ENCODE results near the gene ZNF655.
"Not testable (repeated sequence)": the region's sequence is repeated elsewhere in the genome, so short reads cannot be mapped to it uniquely, and the experiment has no call there.

ZNF655 gene

GRCh38 chr7:99560834-99561736 is 2.6 kb downstream of the ZNF655 start:
- no peak for DNase-seq

- no peak for DNase-seq
Observed at GRCh38 chr7:99561737-99562051, 3.3 kb downstream of the ZNF655 start.

GRCh38 chr7:99562114-99562784 is 3.8 kb downstream of the ZNF655 start:
- DNase-seq, result no peak

- no peak for DNase-seq
Observed at GRCh38 chr7:99562832-99563231, 4.4 kb downstream of the ZNF655 start.

DNA sequence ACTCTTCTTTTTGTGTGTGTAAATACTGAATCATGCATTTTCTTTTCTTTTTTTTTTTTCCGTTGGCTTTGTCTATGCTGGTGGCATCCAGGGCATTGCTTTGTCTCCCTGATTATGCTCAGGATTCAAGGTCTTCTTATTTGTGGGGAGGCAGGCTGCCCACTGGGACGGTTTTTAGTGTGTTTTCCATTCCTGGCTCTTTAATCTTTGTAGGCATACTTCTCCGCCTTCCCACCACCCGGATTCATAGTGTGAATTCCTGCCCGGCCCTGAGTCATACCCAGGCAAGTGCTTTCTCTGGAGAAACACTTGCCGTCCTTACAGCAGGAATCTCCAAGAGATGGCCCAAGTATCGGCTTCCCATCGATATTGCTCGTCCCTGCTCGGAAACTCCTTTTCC is 5.2 kb downstream of the ZNF655 start:
- DNase-seq, result no peak

GRCh38 chr7:99568770-99569169 is 10.3 kb downstream of the ZNF655 start:
- not testable (repeated sequence) for DNase-seq

DNA sequence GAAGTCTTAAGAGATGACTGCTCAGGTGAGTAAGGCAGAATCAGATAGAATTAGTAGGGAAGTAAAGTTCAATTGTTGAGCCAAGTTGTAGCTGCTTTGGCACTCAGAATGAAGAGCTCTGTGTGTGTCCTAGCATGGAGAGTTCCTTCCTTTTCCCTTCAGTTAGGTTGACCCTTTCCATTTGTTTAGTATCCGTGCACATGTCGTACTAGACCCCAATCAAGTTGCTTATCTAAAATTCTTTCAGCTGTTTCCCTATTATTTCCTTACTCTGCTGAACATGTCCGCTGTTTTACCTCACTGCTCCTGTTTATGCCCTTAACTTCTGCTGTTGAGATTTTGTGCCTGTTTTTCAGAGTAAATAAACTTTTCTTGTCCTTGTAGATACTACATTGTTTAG is 13.3 kb downstream of the ZNF655 start:
- no peak for DNase-seq

DNA sequence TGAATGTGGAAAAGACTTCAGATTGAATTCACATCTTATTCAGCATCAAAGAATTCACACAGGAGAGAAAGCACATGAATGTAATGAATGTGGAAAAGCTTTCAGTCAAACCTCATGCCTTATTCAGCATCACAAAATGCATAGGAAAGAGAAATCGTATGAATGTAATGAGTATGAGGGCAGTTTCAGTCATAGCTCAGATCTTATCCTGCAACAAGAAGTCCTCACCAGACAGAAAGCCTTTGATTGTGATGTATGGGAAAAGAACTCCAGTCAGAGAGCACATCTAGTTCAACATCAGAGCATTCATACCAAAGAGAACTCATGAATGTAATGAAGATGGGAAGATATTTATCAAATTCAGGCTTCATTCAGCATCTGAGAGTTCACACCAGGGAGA is 14.8 kb downstream of the ZNF655 start:
- DNase-seq, result no peak

- DNase-seq, result no peak
Observed at GRCh38 chr7:99576251-99576650, 17.8 kb downstream of the ZNF655 start.

GRCh38 chr7:99579281-99579955 is 21.0 kb downstream of the ZNF655 start:
- DNase-seq, result no peak

DNA sequence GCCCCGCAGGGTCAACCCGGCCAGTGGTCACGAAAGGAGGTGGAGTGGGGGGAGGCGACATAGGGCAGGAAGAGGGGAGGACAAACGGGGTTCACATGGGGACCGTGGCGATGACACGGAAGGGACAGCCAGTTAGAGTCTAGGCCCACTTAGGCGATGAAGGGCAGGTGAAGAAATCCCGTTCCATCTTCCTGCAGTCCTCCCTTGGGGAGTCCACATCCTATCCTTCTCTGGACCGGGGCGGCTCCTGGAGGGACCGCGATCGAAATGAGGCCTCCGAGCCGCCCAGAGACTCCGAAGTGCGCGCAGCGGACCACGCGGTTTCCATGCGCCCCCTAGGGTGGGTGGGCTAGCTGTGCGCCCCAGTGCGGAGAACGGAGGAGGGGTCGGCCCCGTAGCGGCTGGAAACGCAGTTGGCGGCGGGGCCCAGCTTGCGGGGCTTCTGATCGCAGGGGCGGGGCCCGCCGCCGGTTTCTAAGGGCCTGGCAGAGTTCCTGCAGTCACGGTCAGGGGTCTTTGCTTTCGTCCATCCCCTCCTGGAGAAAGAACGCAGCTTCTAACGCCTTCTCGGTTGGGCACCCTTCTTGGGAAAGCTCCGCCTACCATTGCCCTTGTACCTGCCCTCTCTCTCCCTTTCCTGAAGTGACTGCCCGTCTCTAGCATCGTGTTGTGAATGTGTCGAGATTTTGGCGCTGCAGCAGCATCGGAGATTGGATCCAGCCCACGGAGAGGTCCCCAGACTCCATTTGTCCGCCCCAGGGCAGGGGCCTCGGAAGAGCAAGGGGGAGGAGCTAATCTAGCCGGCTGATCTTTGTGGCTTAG is 21.7 kb downstream of the ZNF655 start:
- no peak for DNase-seq

GRCh38 chr7:99580778-99581332 is 22.4 kb downstream of the ZNF655 start:
- DNase-seq, result not testable (repeated sequence)

- DNase-seq, result no peak
Observed at GRCh38 chr7:99588868-99589267, 30.4 kb downstream of the ZNF655 start.

DNA sequence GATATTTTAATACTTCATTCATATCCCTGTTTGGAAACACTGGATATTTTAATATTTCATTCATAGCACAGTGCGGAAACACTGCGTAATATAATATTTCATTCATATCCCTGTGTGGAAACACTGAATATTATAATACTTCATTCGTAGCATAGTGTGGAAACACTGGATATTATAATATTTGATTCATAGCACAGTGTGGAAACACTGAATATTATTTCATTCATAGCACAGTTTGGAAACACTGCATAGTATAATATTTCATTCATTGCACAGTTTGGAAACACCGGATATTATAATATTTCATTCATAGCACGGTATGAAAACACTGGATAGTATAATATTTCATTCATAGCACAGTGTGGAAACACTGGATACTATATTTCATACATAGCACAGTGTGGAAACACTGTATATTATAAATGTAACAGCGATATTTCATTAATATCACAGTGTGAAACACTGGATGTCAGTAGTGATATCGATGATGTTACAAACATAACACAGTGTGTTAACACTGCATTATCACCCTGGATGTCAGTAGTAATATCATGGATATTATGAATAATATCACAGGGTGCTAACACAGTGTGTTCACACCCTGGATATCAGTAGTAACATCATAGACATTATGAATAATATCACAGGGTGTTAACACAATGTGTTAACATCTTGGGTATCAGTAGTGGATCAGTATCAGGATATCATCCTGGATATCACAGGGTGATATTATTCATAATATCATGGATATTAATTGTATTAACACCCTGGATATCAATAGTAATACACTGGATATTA is 36.7 kb downstream of the ZNF655 start:
- no peak for DNase-seq

GRCh38 chr7:99596408-99596955 is 38.0 kb downstream of the ZNF655 start:
- DNase-seq, result no peak

GRCh38 chr7:99597762-99598501 is 39.5 kb downstream of the ZNF655 start, which contains the start of gene TMEM225B:
TMEM225B (plus strand) TSS chr7:99598267; CDS start chr7:99604389, 6,122 bp downstream.
- no peak for DNase-seq

DNA sequence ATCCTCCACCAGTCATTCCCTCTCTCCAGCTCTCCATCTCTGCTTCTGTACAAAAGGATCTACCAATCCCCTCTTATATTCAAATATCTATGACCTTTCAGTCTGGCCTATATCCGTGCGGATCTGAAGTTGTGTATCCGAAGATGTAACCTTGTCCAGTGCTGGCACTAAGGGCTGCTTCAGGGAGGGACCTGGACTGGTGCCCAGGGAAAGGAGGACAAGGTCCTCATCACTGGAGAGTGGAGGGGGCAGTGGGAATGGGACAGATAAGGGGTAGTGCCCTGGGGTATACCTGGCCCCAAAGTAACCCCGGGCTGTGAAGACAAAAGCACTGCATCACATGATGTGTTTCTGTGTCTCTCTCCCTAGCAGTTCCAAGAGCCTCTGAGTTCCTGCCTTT is 41.4 kb downstream of the ZNF655 start:
- DNase-seq, result no peak

GRCh38 chr7:99601656-99602310 is 43.3 kb downstream of the ZNF655 start:
- no peak for DNase-seq

GRCh38 chr7:99605527-99605926 is 47.1 kb downstream of the ZNF655 start:
- DNase-seq, result no peak

DNA sequence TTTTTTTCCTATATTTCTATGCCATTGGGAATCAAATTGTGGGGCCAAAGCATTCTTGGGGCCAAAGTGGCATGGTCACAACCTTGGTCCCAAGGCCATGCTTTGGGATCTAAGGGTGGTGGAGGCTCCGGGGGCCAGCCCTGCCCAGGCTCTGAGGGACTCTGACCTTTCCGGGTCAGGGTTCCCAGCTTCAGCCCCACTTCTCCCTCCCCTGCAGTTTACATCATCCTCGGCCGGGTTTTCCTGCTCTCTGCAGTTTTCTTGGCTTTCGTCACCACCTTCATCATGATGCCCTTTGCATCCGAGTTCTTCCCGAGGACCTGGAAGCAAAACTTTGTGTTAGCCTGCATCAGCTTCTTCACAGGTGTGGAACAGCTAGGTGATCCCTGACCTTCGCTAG is 48.1 kb downstream of the ZNF655 start:
- no peak for DNase-seq

Measured in NCI-H187 (cell line).